NT2/D1 (cell line): ENCODE results near the gene LCORL.

Source experiments
- YY1 ChIP-seq: IDR thresholded peaks from 2 replicates; pipeline ENCODE4 v1.6.1; 2011; ENCODE audit not compliant: insufficient read length, insufficient read depth
- ZNF274 ChIP-seq: IDR thresholded peaks from 2 replicates; pipeline ENCODE4 v1.6.1; 2011; ENCODE audit warnings: mild to moderate bottlenecking, low read depth, low read length

- no peak for TF ChIP-seq YY1
- TF ChIP-seq ZNF274 = no peak
Measured at GRCh38 chr4:17898553-17899055, 123.0 kb downstream of the LCORL start.
